Measurements from ENCODE around the gene SLC16A11. TPM values are rescaled to one million over a fixed set of nuclear protein-coding genes. Genes with fewer than 3 reads are reported as not detected.

Gene SLC16A11
- total and polyA plus RNA-seq, 9 of the 15 experiments (the other 6 are each of a cell fraction or from before 2014, with no cell fraction given), result not detected

DNA sequence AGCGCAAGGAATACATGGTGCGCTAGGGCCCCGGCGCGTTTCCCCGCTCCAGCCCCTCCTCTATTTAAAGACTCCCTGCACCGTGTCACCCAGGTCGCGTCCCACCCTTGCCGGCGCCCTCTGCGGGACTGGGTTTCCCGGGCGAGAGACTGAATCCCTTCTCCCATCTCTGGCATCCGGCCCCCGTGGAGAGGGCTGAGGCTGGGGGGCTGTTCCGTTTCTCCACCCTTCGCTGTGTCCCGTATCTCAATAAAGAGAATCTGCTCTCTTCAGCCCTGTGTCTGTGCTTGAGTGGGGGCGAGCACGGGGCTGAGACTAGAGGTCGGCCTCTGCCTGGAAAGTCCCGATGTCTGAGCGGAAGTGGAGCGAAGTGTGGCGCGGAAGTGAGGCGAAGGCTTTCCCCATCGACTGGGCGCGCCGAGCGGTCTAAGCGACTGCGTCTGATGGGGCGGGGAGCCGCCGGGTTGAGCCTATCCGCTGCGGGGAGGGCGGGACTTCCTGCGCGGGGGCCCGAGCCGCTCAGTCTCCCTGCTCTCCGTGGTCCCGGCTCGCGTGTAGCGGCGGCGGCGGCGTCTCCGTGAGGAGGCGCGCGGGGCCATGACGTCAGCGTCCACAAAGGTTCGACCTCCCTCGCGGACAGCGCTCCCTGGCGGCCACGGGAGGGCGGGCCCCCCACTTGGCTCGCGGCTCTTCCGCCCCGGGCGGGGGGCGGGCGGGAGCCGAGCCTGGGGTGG lies 29.5 kb downstream of the SLC16A11 start (continued):
- TF ChIP-seq FOXP1 (CRISPR knock-in tag; IDR thresholded peaks at IDR 0.05), result 0 out of 2 replicates have a peak, but pooled peaks have one; percentile 44
- no peak for TF ChIP-seq XRCC3 (IDR thresholded peaks at IDR 0.05)
- TF ChIP-seq CHD4 (IDR thresholded peaks at IDR 0.05; ENCODE audit: insufficient read depth, insufficient replicate concordance, low read depth, low read length, poor library complexity, severe bottlenecking), result no peak
- TF ChIP-seq FOXA3 (CRISPR knock-in tag; conservative IDR thresholded peaks at IDR 0.05 in 1 of 2, IDR thresholded peaks at IDR 0.05 in 1 of 2), result no peak
- TF ChIP-seq, protein P1, sequence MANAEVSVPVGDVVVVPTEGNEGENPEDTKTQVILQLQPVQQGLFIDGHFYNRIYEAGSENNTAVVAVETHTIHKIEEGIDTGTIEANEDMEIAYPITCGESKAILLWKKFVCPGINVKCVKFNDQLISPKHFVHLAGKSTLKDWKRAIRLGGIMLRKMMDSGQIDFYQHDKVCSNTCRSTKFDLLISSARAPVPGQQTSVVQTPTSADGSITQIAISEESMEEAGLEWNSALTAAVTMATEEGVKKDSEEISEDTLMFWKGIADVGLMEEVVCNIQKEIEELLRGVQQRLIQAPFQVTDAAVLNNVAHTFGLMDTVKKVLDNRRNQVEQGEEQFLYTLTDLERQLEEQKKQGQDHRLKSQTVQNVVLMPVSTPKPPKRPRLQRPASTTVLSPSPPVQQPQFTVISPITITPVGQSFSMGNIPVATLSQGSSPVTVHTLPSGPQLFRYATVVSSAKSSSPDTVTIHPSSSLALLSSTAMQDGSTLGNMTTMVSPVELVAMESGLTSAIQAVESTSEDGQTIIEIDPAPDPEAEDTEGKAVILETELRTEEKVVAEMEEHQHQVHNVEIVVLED (CRISPR knock-in tag; IDR thresholded peaks at IDR 0.05), result peak; percentile 27; the same call in 1 of the 2 replicates
- TF ChIP-seq IFI16 (CRISPR knock-in tag; IDR thresholded peaks at IDR 0.05), result no peak
- 0 out of 4 replicates have a peak, but pooled peaks of 1 of the 2 experiments have one; percentile 15 for TF ChIP-seq SIN3A (IDR thresholded peaks at IDR 0.05; ENCODE audit: borderline replicate concordance in 2 of 2, control insufficient read depth in 1 of 2, low read depth in 2 of 2, low read length in 2 of 2)
- TF ChIP-seq ZNF384 (IDR thresholded peaks at IDR 0.05; ENCODE audit: low read depth, low read length), result no peak
- TF ChIP-seq, protein P2, sequence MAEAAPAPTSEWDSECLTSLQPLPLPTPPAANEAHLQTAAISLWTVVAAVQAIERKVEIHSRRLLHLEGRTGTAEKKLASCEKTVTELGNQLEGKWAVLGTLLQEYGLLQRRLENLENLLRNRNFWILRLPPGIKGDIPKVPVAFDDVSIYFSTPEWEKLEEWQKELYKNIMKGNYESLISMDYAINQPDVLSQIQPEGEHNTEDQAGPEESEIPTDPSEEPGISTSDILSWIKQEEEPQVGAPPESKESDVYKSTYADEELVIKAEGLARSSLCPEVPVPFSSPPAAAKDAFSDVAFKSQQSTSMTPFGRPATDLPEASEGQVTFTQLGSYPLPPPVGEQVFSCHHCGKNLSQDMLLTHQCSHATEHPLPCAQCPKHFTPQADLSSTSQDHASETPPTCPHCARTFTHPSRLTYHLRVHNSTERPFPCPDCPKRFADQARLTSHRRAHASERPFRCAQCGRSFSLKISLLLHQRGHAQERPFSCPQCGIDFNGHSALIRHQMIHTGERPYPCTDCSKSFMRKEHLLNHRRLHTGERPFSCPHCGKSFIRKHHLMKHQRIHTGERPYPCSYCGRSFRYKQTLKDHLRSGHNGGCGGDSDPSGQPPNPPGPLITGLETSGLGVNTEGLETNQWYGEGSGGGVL (CRISPR knock-in tag; IDR thresholded peaks at IDR 0.05), result no peak
- no peak for TF ChIP-seq FIP1L1 (IDR thresholded peaks at IDR 0.05; ENCODE audit: low read depth, low read length, poor library complexity, severe bottlenecking)
- TF ChIP-seq TRIM28 (IDR thresholded peaks at IDR 0.05), result no peak
- no peak for TF ChIP-seq ZNF212 (CRISPR knock-in tag; IDR thresholded peaks at IDR 0.05)
- TF ChIP-seq, protein P3, sequence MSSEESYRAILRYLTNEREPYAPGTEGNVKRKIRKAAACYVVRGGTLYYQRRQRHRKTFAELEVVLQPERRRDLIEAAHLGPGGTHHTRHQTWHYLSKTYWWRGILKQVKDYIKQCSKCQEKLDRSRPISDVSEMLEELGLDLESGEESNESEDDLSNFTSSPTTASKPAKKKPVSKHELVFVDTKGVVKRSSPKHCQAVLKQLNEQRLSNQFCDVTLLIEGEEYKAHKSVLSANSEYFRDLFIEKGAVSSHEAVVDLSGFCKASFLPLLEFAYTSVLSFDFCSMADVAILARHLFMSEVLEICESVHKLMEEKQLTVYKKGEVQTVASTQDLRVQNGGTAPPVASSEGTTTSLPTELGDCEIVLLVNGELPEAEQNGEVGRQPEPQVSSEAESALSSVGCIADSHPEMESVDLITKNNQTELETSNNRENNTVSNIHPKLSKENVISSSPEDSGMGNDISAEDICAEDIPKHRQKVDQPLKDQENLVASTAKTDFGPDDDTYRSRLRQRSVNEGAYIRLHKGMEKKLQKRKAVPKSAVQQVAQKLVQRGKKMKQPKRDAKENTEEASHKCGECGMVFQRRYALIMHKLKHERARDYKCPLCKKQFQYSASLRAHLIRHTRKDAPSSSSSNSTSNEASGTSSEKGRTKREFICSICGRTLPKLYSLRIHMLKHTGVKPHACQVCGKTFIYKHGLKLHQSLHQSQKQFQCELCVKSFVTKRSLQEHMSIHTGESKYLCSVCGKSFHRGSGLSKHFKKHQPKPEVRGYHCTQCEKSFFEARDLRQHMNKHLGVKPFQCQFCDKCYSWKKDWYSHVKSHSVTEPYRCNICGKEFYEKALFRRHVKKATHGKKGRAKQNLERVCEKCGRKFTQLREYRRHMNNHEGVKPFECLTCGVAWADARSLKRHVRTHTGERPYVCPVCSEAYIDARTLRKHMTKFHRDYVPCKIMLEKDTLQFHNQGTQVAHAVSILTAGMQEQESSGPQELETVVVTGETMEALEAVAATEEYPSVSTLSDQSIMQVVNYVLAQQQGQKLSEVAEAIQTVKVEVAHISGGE (CRISPR knock-in tag; IDR thresholded peaks at IDR 0.05), result peak in 1 of 3 experiments; percentile 76; a peak in 2 of 6 replicates
- peak; percentile 14; the same call in 1 of the 2 replicates for TF ChIP-seq L3MBTL2 (IDR thresholded peaks at IDR 0.05)
- TF ChIP-seq FOS (IDR thresholded peaks at IDR 0.05; ENCODE audit: extremely low read depth, insufficient read length), result no peak
- TF ChIP-seq NFRKB (IDR thresholded peaks at IDR 0.05; ENCODE audit: low read depth), result 0 out of 2 replicates have a peak, but pooled peaks have one; percentile 28
- no peak for TF ChIP-seq ETS2 (tag; IDR thresholded peaks at IDR 0.05; ENCODE audit: borderline replicate concordance, poor library complexity, severe bottlenecking)
- peak; percentile 54 for TF ChIP-seq C11orf30 (IDR thresholded peaks at IDR 0.05; ENCODE audit: low read depth)
- TF ChIP-seq RBM22 (IDR thresholded peaks at IDR 0.05; ENCODE audit: low read depth, low read length, poor library complexity, severe bottlenecking), result peak; percentile 16
